ENCODE results near the gene CD14.
"Not testable (repeated sequence)": the region's sequence is repeated elsewhere in the genome, so short reads cannot be mapped to it uniquely, and the experiment has no call there.

CD14 gene

GRCh38 chr5:140635291-140636257 is 2.6 kb upstream of the CD14 start:
- DNase-seq (ENCODE audit: low read depth in 2 of 3, low spot score in 1 of 3) = no peak

DNA sequence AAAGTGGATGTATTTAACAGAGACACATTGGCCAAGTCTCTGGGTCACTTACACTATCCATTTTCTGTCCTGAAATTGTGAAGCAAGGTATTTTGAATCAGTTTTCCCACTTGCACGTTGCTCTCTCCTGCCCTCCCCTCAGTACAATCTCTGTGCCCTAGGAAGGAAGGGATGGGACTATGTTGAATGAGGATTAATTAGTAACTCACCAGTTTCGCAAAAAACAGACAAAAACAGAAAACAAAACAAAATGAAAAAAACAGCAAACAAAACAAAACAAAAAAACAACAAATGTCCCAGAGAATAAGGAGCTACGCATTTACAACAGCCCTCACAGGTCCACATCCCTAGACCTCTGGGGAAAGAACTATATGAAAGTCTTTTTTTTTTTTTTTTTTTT is 1.1 kb upstream of the CD14 start:
- no peak for DNase-seq (ENCODE audit: low read depth in 2 of 3, low spot score in 1 of 3)

- DNase-seq (ENCODE audit: low read depth in 2 of 3, low spot score in 1 of 3) = no peak
Observed at GRCh38 chr5:140633501-140633900, 526 bp upstream of the CD14 start.

GRCh38 chr5:140632366-140633020 is 482 bp downstream of the CD14 start:
- DNase-seq (ENCODE audit: low read depth in 2 of 3, low spot score in 1 of 3) = peak; percentile 18 to 29 (median 27)

DNA sequence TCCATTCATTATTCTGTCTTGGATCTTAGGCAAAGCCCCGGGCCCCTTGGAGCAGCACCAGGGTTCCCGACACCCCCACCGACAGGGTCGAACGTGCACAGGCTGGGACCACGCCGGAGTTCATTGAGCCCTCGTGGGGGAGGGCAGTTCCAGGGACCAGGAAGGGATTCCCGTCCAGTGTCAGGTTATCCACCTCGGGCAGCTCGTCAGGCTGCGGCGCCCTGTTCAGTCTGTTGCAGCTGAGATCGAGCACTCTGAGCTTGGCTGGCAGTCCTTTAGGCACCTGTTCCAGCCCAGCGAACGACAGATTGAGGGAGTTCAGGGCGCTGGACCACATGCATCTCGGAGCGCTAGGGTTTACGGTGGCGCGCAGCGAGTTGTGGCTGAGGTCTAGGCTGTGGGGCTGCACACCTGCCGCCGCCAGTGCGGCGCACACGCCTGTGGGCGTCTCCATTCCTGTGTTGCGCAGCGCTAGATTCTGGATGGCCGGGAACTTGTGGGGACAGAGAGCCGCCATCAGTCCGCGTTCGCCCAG is 1.1 kb downstream of the CD14 start:
- no peak for DNase-seq (ENCODE audit: low read depth in 2 of 3, low spot score in 1 of 3)

GRCh38 chr5:140631036-140631417 is 1.9 kb downstream of the CD14 start:
- DNase-seq (ENCODE audit: low read depth in 2 of 3, low spot score in 1 of 3) = no peak

GRCh38 chr5:140630292-140631035 is 2.5 kb downstream of the CD14 start:
- DNase-seq (ENCODE audit: low read depth in 2 of 3, low spot score in 1 of 3) = no peak

- no peak for DNase-seq (ENCODE audit: low read depth in 2 of 3, low spot score in 1 of 3)
Observed at GRCh38 chr5:140628711-140629110, 4.3 kb downstream of the CD14 start.

GRCh38 chr5:140627972-140628371 is 5.0 kb downstream of the CD14 start:
- no peak for DNase-seq (ENCODE audit: low read depth in 2 of 3, low spot score in 1 of 3)

DNA sequence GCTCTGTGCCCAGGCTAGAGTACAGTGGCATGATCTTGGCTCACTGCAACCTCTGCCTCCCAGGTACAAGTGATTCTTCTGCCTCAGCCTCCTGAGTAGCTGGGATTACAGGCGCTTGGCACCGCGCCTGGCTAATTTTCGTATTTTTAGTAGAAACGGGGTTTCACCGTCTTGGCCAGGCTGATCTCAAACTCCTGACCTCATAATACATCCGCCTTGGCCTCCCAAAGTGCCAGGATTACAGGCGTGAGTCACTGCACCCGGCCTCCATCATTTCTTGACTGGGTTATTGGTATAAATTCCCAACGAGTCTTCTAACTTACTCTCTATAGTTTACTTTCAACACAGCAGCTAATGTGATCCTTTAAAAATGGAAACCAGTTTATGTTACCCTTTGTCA is 8.1 kb downstream of the CD14 start:
- not testable (repeated sequence) for DNase-seq (ENCODE audit: low read depth in 2 of 3, low spot score in 1 of 3)

DNA sequence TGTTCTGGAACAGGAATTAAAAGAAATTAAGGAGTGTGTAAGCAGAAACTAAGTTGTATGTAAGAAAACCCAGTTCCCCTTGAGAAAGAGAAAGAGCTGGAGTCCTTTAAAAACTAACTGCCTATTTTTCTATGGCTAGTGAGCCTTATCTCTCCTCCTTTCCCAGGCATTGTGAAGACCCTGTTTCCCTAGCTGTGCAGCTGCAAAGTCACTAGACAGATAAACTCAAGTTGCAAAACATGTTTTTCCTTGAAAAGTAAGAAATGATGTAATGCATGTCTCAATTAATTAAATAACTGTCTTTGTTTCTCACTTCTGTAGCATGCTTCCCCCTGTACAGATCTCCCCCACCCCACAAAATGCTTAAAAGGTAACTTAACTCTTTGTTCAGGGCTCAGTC is 9.9 kb downstream of the CD14 start:
- not testable (repeated sequence) for DNase-seq (ENCODE audit: low read depth in 2 of 3, low spot score in 1 of 3)

- DNase-seq (ENCODE audit: low read depth in 2 of 3, low spot score in 1 of 3) = no peak
Observed at GRCh38 chr5:140622301-140622700, 10.7 kb downstream of the CD14 start.

DNA sequence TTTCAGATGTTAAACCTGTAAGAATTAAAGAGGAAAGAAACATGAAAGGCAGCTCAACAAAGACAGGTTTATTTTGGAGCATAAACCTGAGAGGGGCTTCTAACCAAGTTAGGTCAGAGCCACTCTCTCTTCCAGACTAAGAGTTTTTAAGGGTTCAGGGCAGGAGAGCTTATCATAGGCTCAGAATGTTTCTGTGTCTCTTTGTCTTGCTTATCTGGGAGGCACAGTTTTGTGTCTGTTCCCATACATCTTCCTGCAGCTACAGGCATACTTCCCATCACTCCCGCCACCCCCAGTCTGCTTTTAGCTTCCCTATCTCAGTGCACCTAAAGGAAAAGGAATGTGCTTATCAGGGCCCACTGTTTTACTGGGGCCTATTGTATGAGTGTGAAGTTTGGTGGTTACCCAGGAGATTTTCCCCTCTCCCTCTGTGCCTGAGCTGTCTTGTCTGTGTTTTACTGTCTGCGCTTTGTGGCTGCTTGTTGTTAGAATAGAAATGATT is 21.9 kb downstream of the CD14 start:
- no peak for DNase-seq (ENCODE audit: low read depth in 2 of 3, low spot score in 1 of 3)

DNA sequence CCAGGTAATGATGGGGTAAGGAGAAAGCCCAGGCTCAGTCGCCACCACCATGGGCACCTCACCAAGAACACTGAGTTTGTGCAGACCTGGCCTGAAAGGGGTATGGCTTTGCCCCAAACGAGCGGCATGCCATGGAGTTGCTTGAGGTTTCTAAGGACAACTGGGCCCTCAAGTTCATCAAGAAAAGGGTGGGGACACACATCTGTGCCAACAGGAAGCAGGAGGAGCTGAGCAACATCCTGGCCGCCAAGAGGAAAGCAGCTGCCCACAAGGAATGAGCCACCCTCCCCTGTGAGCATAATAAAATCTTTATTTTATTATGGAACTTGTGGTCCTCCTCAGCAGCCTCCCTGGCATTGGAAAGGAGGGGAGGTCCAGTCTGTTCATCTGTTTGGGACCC is 23.8 kb downstream of the CD14 start:
- no peak for DNase-seq (ENCODE audit: low read depth in 2 of 3, low spot score in 1 of 3)

DNA sequence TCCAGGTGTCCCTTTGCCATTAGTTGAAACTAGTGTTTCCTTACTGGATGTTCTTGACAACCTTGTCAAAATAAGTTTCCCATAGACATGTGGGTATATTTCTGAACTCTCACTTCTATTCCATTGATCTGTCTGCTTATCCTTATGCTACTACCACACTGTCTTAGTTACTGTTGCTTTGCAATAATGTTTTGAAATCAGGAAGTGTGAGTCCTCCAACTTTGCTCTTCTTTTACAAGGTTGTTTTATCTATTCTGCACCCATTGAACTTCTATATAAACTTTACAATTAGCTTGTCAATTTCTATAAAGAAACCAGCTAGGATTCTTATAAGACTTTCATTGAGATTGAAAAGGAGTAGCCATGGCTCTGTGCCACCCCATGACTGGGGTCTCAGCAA is 24.3 kb downstream of the CD14 start:
- no peak for DNase-seq (ENCODE audit: low read depth in 2 of 3, low spot score in 1 of 3)

GRCh38 chr5:140607031-140607430 is 25.9 kb downstream of the CD14 start:
- DNase-seq (ENCODE audit: low read depth in 2 of 3, low spot score in 1 of 3) = no peak

- DNase-seq (ENCODE audit: low read depth in 2 of 3, low spot score in 1 of 3) = no peak
Observed at GRCh38 chr5:140605879-140606278, 27.1 kb downstream of the CD14 start.

DNA sequence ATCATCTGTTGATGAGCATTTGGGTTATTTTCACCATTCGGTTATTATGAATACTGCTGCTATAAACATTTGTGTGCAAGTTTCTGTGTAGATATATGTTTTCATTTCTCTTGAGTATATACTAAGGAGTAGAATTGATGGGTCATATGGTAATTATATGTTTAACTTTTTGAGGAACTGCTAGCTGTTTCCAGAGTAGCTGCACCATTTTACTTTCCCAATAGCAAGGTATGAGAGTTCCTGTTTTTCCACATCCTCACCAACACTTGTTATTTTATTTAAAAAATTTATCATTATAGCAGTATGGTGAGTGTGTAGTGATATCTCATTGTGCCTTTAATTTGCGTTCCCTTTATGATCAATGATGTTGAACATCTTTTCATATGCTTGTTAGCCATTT is 29.2 kb downstream of the CD14 start:
- no peak for DNase-seq (ENCODE audit: low read depth in 2 of 3, low spot score in 1 of 3)

DNA sequence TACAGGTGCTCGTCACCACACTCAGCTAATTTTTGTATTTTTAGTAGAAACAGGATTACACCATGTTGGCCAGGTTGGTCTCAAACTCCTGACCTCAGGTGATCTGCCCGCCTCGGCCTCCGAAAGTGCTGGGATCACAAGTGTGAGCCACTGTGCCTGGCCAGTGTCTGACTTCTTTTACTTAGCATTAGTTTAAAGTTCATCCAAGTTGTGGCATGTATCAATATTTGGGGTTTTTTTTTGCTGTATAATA is 29.6 kb downstream of the CD14 start:
- DNase-seq (ENCODE audit: low read depth in 2 of 3, low spot score in 1 of 3) = not testable (repeated sequence)

GRCh38 chr5:140602147-140602546 is 30.8 kb downstream of the CD14 start:
- no peak for DNase-seq (ENCODE audit: low read depth in 2 of 3, low spot score in 1 of 3)

DNA sequence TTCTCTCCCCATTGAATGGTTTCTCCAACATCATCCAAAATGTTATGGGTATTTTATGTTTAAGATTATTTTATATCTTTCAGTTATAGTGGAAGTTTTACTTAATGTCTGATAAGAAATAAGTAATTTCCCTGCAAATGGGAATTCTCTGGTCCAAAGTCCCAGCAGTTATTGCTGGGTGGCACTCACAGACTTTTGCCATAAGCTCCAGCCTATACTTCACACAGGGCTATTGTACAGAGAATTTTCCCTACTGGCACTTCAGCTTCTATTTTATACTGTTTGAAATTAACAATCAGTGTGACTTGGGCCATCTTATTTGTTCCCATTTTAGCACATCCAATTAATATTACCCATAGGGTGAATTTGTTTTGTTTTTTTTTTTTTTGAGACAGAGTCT is 32.9 kb downstream of the CD14 start:
- DNase-seq (ENCODE audit: low read depth in 2 of 3, low spot score in 1 of 3) = no peak

- no peak for DNase-seq (ENCODE audit: low read depth in 2 of 3, low spot score in 1 of 3)
Observed at GRCh38 chr5:140598836-140599235, 34.1 kb downstream of the CD14 start.
